Gastroesophageal sphincter (tissue), 4 donors: ENCODE results near the gene ERG. TPM values are rescaled to one million over a fixed set of nuclear protein-coding genes. Genes with fewer than 3 reads are reported as not detected.

Experiments
- ATAC-seq: fragments of 150-250 bp; one replicate; pipeline ENCODE4 v1.9.1; 2016; ENCODE audit warnings: mild to moderate bottlenecking, moderate library complexity
- H3K27ac ChIP-seq, 4 donors: fragments of 200-600 bp; sonication (generic) in 3 of 4; 1 replicate in 3 of 4; 2 replicates in 1 of 4; pipeline ENCODE4 v1.5.1; 2016 to 2019
- H3K27me3 ChIP-seq: fragments of 200-600 bp; sonication (generic); one replicate; pipeline ENCODE4 v1.5.1; 2019
- H3K36me3 ChIP-seq, 2 donors: fragments of 200-600 bp; sonication (generic); one replicate each; pipeline ENCODE4 v1.5.1; 2019; ENCODE audit warnings: control low read depth in 1 of 2
- H3K4me1 ChIP-seq, 3 donors: fragments of 200-600 bp; sonication (generic); 1 replicate in 2 of 3; 2 replicates in 1 of 3; pipeline ENCODE4 v1.5.1; 2016 to 2019; ENCODE audit warnings: control low read depth in 2 of 3
- H3K4me3 ChIP-seq, 2 donors: fragments of 200-600 bp; sonication (generic); one replicate each; pipeline ENCODE4 v1.5.1; 2019; ENCODE audit warnings: mild to moderate bottlenecking in 1 of 2, moderate library complexity in 1 of 2
- H3K9me3 ChIP-seq, 3 donors: fragments of 200-600 bp; sonication (generic); one replicate each; pipeline ENCODE4 v1.5.1; 2017 to 2019; ENCODE audit warnings: control low read depth in 2 of 3
- EP300 ChIP-seq: sonication (generic); formaldehyde crosslinking; IDR thresholded peaks from one replicate; pipeline ENCODE4 v1.6.1; 2017; ENCODE audit warnings: antibody characterized with exemption, mild to moderate bottlenecking
- POLR2A ChIP-seq, 2 donors: fragments of 450-650 bp; IDR thresholded peaks; one replicate each; pipeline ENCODE4 v1.6.1; 2017; ENCODE audit warnings: antibody characterized with exemption in 2 of 2, mild to moderate bottlenecking in 2 of 2, moderate library complexity in 1 of 2
- POLR2AphosphoS5 ChIP-seq: sonication (generic); formaldehyde crosslinking; IDR thresholded peaks from one replicate; pipeline ENCODE4 v1.6.1; 2017; ENCODE audit warnings: antibody characterized with exemption
- WGBS, 2 donors: methylation state at CpG; one replicate each; pipeline ENCODE4 v1.1.5; 2018; ENCODE audit warnings: low coverage in 1 of 2; 5-methylcytosine and 5-hydroxymethylcytosine counted together
- total RNA-seq, 4 donors: library from RNA; depleted of rRNA; stranded (reverse); fragments of >200 nt; gene quantifications; one replicate each; pipeline ENCODE4 v1.1.0, GENCODE V29; 2016
- TF ChIP-seq, protein P1 (sequence below), 4 experiments: fragments of 200-600 bp in 2 of 4; fragments of 450-650 bp in 2 of 4; sonication (generic) in 1 of 4; IDR thresholded peaks; one replicate each; pipeline ENCODE4 v1.5.1; 2017 to 2019; ENCODE audit warnings: antibody characterized with exemption in 4 of 4, mild to moderate bottlenecking in 2 of 4, moderate library complexity in 2 of 4

The ERG gene
- total RNA-seq, 4 donors from 2014 or later = 3.3 to 12.4 (median 10.9) TPM

DNA sequence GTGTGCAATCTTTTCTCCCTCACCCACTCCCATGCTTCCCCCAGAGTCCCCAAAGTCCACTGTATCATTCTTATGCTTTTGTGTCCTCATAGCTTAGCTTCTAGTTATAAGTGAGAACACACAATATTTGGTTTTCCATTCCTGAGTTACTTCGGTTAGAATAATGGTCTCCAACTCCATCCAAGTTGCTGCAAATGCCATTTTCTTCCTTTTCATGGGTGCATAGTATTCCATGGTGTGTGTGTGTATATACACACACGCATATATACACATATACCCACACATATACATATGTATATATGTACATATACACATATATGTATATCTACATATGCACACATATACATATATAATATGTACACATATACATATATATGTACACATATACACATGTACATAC lies 69.3 kb downstream of the ERG start:
- no peaks in the 10 kb centered on the region for H3K9me3 ChIP-seq
- WGBS, 2 donors = 90 to 100% methylated on average over 2 of the region's 2 CpGs
- H3K27me3 ChIP-seq = peaks cover 7% of the 10 kb centered on the region
- H3K36me3 ChIP-seq = no peaks in the 10 kb centered on the region
- no peak overlapping the region for H3K4me3 ChIP-seq
- no peaks in the 10 kb centered on the region for H3K4me1 ChIP-seq
- TF ChIP-seq POLR2AphosphoS5 (no peak), EP300 (no peak), POLR2A (IDR thresholded peaks at IDR 0.05) (no peak)
- TF ChIP-seq, protein P1, sequence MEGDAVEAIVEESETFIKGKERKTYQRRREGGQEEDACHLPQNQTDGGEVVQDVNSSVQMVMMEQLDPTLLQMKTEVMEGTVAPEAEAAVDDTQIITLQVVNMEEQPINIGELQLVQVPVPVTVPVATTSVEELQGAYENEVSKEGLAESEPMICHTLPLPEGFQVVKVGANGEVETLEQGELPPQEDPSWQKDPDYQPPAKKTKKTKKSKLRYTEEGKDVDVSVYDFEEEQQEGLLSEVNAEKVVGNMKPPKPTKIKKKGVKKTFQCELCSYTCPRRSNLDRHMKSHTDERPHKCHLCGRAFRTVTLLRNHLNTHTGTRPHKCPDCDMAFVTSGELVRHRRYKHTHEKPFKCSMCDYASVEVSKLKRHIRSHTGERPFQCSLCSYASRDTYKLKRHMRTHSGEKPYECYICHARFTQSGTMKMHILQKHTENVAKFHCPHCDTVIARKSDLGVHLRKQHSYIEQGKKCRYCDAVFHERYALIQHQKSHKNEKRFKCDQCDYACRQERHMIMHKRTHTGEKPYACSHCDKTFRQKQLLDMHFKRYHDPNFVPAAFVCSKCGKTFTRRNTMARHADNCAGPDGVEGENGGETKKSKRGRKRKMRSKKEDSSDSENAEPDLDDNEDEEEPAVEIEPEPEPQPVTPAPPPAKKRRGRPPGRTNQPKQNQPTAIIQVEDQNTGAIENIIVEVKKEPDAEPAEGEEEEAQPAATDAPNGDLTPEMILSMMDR (IDR thresholded peaks at IDR 0.05) = no peak
- H3K27ac ChIP-seq = no peak overlapping the region
- no peak for ATAC-seq

DNA sequence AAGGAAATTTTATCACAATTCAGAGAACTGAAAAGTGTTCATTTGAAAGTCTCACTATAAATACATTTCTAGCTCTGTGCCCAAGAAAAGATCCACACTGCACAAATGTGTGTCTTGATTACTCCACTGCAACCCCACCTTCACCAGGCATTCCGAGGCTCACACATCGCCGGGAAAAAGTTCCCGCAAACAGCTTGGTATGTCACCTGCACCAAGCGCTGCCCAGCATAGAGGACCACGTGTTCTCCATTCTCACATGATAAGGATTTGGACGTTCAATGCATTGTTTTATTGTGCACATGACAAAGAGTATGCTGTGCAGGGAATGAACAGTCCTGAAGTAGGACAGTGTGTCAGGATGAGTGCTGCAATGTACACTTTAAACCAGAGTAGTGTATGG lies 70.1 kb downstream of the ERG start:
- Histone ChIP-seq H3K4me1 (no peaks in the 10 kb centered on the region), H3K27ac (no peak overlapping the region), H3K36me3 (no peaks in the 10 kb centered on the region), H3K9me3 (no peaks in the 10 kb centered on the region), H3K4me3 (no peak overlapping the region), H3K27me3 (peaks cover 7% of the 10 kb centered on the region)
- 79 to 82% methylated on average over 6 to 7 of the region's 7 CpGs for WGBS, 2 donors
- TF ChIP-seq POLR2AphosphoS5 (no peak), EP300 (no peak), POLR2A (IDR thresholded peaks at IDR 0.05) (no peak)
- TF ChIP-seq, protein P1 (IDR thresholded peaks at IDR 0.05) = no peak
- ATAC-seq = no peak

DNA sequence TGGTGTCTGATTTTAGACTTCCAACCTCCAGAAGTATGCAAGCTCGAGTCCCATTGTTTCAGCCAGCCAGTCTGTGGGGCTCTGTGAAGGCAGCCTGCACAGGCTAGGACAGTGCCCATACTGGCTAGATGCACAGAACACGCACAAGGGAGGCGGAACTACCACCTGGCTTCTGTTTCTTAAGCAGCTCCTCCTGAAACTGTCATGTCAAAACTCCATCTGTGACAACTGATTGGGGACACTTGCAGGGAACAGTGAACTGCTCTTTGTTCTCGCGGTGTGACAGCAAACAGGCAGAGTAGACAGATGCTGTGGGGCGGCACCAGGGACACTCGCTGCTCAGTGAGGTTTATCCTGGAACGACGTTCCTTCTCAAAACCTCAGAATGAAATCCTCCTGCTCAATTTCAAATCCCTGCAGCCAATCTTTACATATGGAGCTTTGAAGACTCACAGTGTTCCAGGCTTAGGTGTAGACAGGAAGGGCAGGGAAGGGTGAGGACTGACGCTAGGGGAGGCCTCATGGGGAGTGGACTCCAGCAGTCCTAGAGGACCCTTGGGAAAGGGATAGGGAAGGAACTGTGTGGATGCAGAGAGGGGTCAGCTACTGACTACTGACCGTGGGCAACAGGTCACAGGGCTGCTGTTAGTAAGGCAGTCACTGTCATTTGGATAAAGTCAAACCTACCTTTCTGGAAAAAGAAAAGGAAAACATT lies 73.8 kb downstream of the ERG start:
- ATAC-seq = no peak
- Histone ChIP-seq H3K27me3 (no peaks in the 10 kb centered on the region), H3K9me3 (no peaks in the 10 kb centered on the region), H3K4me3 (no peak overlapping the region), H3K27ac (no peak overlapping the region), H3K4me1 (no peaks in the 10 kb centered on the region), H3K36me3 (peaks cover 0 to 5% of the 10 kb centered on the region in 2 donors)
- TF ChIP-seq POLR2A (IDR thresholded peaks at IDR 0.05) (no peak), EP300 (no peak), POLR2AphosphoS5 (no peak)
- TF ChIP-seq, protein P1 (IDR thresholded peaks at IDR 0.05) = no peak
- 68 to 84% methylated on average over 3 to 4 of the region's 11 CpGs for WGBS, 2 donors

GRCh38 chr21:38422082-38422481 lies 76.2 kb downstream of the ERG start:
- WGBS, 2 donors = 70 to 87% methylated on average over 2 to 5 of the region's 5 CpGs

More at GRCh38 chr21:38422082-38422481, 76.2 kb downstream of the ERG start:
- no peaks in the 10 kb centered on the region for H3K27me3 ChIP-seq
- no peaks in the 10 kb centered on the region for H3K9me3 ChIP-seq
- no peak for TF ChIP-seq POLR2AphosphoS5
- TF ChIP-seq POLR2A (IDR thresholded peaks at IDR 0.05) = no peak
- no peak for TF ChIP-seq EP300
- TF ChIP-seq, protein P1 (IDR thresholded peaks at IDR 0.05) = no peak
- peaks cover 0 to 5% of the 10 kb centered on the region in 2 donors for H3K36me3 ChIP-seq
- ATAC-seq = no peak
- H3K27ac ChIP-seq = no peak overlapping the region
- no peak overlapping the region for H3K4me3 ChIP-seq
- no peaks in the 10 kb centered on the region for H3K4me1 ChIP-seq
